K562 (cell line): ENCODE measurements around the gene DDX23.

ENCODE experiments used
- BDP1 ChIP-seq: IDR thresholded peaks from 3 replicates; pipeline ENCODE4 v1.6.1; 2011; ENCODE audit not compliant: insufficient read length, insufficient read depth
- CAMTA2 ChIP-seq: fragments of 250-450 bp; sonication (Bioruptor Pico); conservative IDR thresholded peaks from 2 replicates; pipeline ENCODE4 v1.5.1; 2022
- EP300 ChIP-seq: IDR thresholded peaks from 2 replicates; pipeline ENCODE4 v1.6.1; 2012; ENCODE audit warnings: low read length, improper control_type of control experiment
- GABPA ChIP-seq: fragments of 200-800 bp; sonication (Bioruptor generic); conservative IDR thresholded peaks from 2 replicates; pipeline ENCODE4 v1.6.1; 2016; ENCODE audit warnings: low read depth, missing genetic modification characterization, missing compliant biosample characterization
- HMG20B ChIP-seq: fragments of 250-450 bp; sonication (Bioruptor Pico); IDR thresholded peaks from 2 replicates; pipeline ENCODE4 v1.5.0; 2021; ENCODE audit warnings: mild to moderate bottlenecking
- POLR2A ChIP-seq: fragments of 450-650 bp; conservative IDR thresholded peaks from 2 replicates; pipeline ENCODE4 v1.6.1; 2016
- TF ChIP-seq, protein P1 (sequence below): sonication (generic); formaldehyde crosslinking; IDR thresholded peaks from 2 replicates; pipeline ENCODE4 v1.8.1; 2023; ENCODE audit warnings: mild to moderate bottlenecking, missing genetic modification reagents

GRCh38 chr12:48832321-48833060 is 19.5 kb downstream of the DDX23 start:
- TF ChIP-seq GABPA (tag) (no peak), BDP1 (no peak), EP300 (no peak), HMG20B (CRISPR knock-in tag) (no peak), POLR2A (no peak), CAMTA2 (CRISPR knock-in tag) (no peak)
- TF ChIP-seq, protein P1, sequence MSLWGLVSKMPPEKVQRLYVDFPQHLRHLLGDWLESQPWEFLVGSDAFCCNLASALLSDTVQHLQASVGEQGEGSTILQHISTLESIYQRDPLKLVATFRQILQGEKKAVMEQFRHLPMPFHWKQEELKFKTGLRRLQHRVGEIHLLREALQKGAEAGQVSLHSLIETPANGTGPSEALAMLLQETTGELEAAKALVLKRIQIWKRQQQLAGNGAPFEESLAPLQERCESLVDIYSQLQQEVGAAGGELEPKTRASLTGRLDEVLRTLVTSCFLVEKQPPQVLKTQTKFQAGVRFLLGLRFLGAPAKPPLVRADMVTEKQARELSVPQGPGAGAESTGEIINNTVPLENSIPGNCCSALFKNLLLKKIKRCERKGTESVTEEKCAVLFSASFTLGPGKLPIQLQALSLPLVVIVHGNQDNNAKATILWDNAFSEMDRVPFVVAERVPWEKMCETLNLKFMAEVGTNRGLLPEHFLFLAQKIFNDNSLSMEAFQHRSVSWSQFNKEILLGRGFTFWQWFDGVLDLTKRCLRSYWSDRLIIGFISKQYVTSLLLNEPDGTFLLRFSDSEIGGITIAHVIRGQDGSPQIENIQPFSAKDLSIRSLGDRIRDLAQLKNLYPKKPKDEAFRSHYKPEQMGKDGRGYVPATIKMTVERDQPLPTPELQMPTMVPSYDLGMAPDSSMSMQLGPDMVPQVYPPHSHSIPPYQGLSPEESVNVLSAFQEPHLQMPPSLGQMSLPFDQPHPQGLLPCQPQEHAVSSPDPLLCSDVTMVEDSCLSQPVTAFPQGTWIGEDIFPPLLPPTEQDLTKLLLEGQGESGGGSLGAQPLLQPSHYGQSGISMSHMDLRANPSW (CRISPR knock-in tag), result no peak
